Measurements from ENCODE around the gene ZCCHC9. TPM values are rescaled to one million over a fixed set of nuclear protein-coding genes. Genes with fewer than 3 reads are reported as not detected.

ZCCHC9 gene
- total and polyA plus RNA-seq, 2 donors (not counting 1 experiment from before 2014, with no cell fraction given) = 44.4 to 50.9 TPM

- no peaks in the 10 kb centered on the region for H3K9me3 ChIP-seq (ENCODE audit: control insufficient read depth, insufficient read depth, low read depth, low read length)
- H3K36me3 ChIP-seq (ENCODE audit: control insufficient read depth, insufficient read depth, low read length) = peaks cover 3% of the 10 kb centered on the region
- H3K27me3 ChIP-seq (ENCODE audit: control insufficient read depth, insufficient read depth, low read length) = no peaks in the 10 kb centered on the region
- peaks cover 2% of the 10 kb centered on the region for H3K4me1 ChIP-seq (ENCODE audit: control insufficient read depth, extremely low read depth, insufficient read depth, low read length)
- H2AFZ ChIP-seq (ENCODE audit: low read length) = no peak overlapping the region
- no peak overlapping the region for H3K27ac ChIP-seq (ENCODE audit: insufficient read depth, low read length)
- H3K9ac ChIP-seq (ENCODE audit: insufficient read depth, low read length) = no peak overlapping the region
- H3K4me3 ChIP-seq (replicated peaks in 1 of 4; ENCODE audit: control extremely low read depth in 1 of 4, insufficient read depth in 1 of 4, low read depth in 3 of 4, low read length in 4 of 4) = no peak overlapping the region
- H3K79me2 ChIP-seq (ENCODE audit: control insufficient read depth, insufficient read depth, low read length) = no peaks in the 10 kb centered on the region
- H3K4me2 ChIP-seq (ENCODE audit: extremely low read depth, insufficient read depth, low read length) = no peak overlapping the region
- DNase-seq (ENCODE audit: low read depth in 2 of 2) = no peak
- no peak for TF ChIP-seq CTCF (conservative IDR thresholded peaks at IDR 0.05 in 1 of 2, IDR thresholded peaks at IDR 0.05 in 1 of 2; ENCODE audit: low read depth in 1 of 2, low read length in 2 of 2)
- no peak for TF ChIP-seq EZH2 (IDR thresholded peaks at IDR 0.05; ENCODE audit: low read length, missing control alignments)
- H4K20me1 ChIP-seq (ENCODE audit: control insufficient read depth, extremely low read depth, insufficient read depth, low read length) = no peaks in the 10 kb centered on the region
Measured at GRCh38 chr5:81314581-81314980, 13.2 kb downstream of the ZCCHC9 start.

GRCh38 chr5:81315336-81315735 lies 13.9 kb downstream of the ZCCHC9 start:
- Histone ChIP-seq H3K27ac (ENCODE audit: insufficient read depth, low read length) (peak overlapping the region; percentile 44), H3K36me3 (ENCODE audit: control insufficient read depth, insufficient read depth, low read length) (peaks cover 3% of the 10 kb centered on the region), H3K4me1 (ENCODE audit: control insufficient read depth, extremely low read depth, insufficient read depth, low read length) (peaks cover 2% of the 10 kb centered on the region), H3K9ac (ENCODE audit: insufficient read depth, low read length) (no peak overlapping the region), H3K79me2 (ENCODE audit: control insufficient read depth, insufficient read depth, low read length) (no peaks in the 10 kb centered on the region), H4K20me1 (ENCODE audit: control insufficient read depth, extremely low read depth, insufficient read depth, low read length) (no peaks in the 10 kb centered on the region), H2AFZ (ENCODE audit: low read length) (no peak overlapping the region), H3K4me3 (replicated peaks in 1 of 4; ENCODE audit: control extremely low read depth in 1 of 4, insufficient read depth in 1 of 4, low read depth in 3 of 4, low read length in 4 of 4) (no peak overlapping the region), H3K4me2 (ENCODE audit: extremely low read depth, insufficient read depth, low read length) (no peak overlapping the region), H3K9me3 (ENCODE audit: control insufficient read depth, insufficient read depth, low read depth, low read length) (no peaks in the 10 kb centered on the region), H3K27me3 (ENCODE audit: control insufficient read depth, insufficient read depth, low read length) (no peaks in the 10 kb centered on the region)
- TF ChIP-seq EZH2 (IDR thresholded peaks at IDR 0.05; ENCODE audit: low read length, missing control alignments) (no peak), CTCF (conservative IDR thresholded peaks at IDR 0.05 in 1 of 2, IDR thresholded peaks at IDR 0.05 in 1 of 2; ENCODE audit: low read depth in 1 of 2, low read length in 2 of 2) (no peak)
- peak; percentile 42 to 81 for DNase-seq (ENCODE audit: low read depth in 2 of 2)

GRCh38 chr5:81315830-81316229 lies 14.4 kb downstream of the ZCCHC9 start:
- H3K4me3 ChIP-seq (replicated peaks in 1 of 4; ENCODE audit: control extremely low read depth in 1 of 4, insufficient read depth in 1 of 4, low read depth in 3 of 4, low read length in 4 of 4) = no peak overlapping the region
- H3K4me1 ChIP-seq (ENCODE audit: control insufficient read depth, extremely low read depth, insufficient read depth, low read length) = peaks cover 2% of the 10 kb centered on the region
- no peaks in the 10 kb centered on the region for H3K79me2 ChIP-seq (ENCODE audit: control insufficient read depth, insufficient read depth, low read length)
- TF ChIP-seq EZH2 (IDR thresholded peaks at IDR 0.05; ENCODE audit: low read length, missing control alignments) (no peak), CTCF (conservative IDR thresholded peaks at IDR 0.05 in 1 of 2, IDR thresholded peaks at IDR 0.05 in 1 of 2; ENCODE audit: low read depth in 1 of 2, low read length in 2 of 2) (no peak)
- H3K27me3 ChIP-seq (ENCODE audit: control insufficient read depth, insufficient read depth, low read length) = no peaks in the 10 kb centered on the region
- H3K36me3 ChIP-seq (ENCODE audit: control insufficient read depth, insufficient read depth, low read length) = peaks cover 3% of the 10 kb centered on the region
- H3K9me3 ChIP-seq (ENCODE audit: control insufficient read depth, insufficient read depth, low read depth, low read length) = no peaks in the 10 kb centered on the region
- no peak overlapping the region for H2AFZ ChIP-seq (ENCODE audit: low read length)
- no peak overlapping the region for H3K9ac ChIP-seq (ENCODE audit: insufficient read depth, low read length)
- no peak for DNase-seq (ENCODE audit: low read depth in 2 of 2)
- no peak overlapping the region for H3K4me2 ChIP-seq (ENCODE audit: extremely low read depth, insufficient read depth, low read length)
- peak overlapping the region; percentile 39 for H3K27ac ChIP-seq (ENCODE audit: insufficient read depth, low read length)
- H4K20me1 ChIP-seq (ENCODE audit: control insufficient read depth, extremely low read depth, insufficient read depth, low read length) = no peaks in the 10 kb centered on the region
